GM12878 (cell line): ENCODE measurements around the gene PAFAH2. TPM values are rescaled to one million over a fixed set of nuclear protein-coding genes. Genes with fewer than 3 reads are reported as not detected.
A peak's percentile ranks its signal among the peaks of the same experiment; 100 is the strongest.

Source experiments
- BHLHE40 ChIP-seq, 2 experiments: fragments of 450-650 bp in 1 of 2; IDR thresholded peaks; 2 replicates each; pipeline ENCODE4 v1.6.1; 2011 to 2017; ENCODE audit warnings: low read depth in 2 of 2, borderline replicate concordance in 1 of 2, improper control_type of control experiment in 1 of 2, low read length in 1 of 2, mild to moderate bottlenecking in 1 of 2
- GATAD2B ChIP-seq: fragments of 450-650 bp; conservative IDR thresholded peaks from 2 replicates; pipeline ENCODE4 v1.6.1; 2017; ENCODE audit warnings: low read depth, mild to moderate bottlenecking, moderate library complexity
- MTA2 ChIP-seq: fragments of 450-650 bp; IDR thresholded peaks from 2 replicates; pipeline ENCODE4 v1.6.1; 2016; ENCODE audit warnings: low read depth, mild to moderate bottlenecking, moderate library complexity
- MYC ChIP-seq: IDR thresholded peaks from 2 replicates; pipeline ENCODE4 v1.6.1; 2011; ENCODE audit warnings: mild to moderate bottlenecking, low read length, moderate library complexity, inconsistent platforms; ENCODE audit not compliant: insufficient read depth, insufficient replicate concordance, insufficient read length, severe bottlenecking
- PAX5 ChIP-seq: IDR thresholded peaks from 2 replicates; pipeline ENCODE4 v1.6.1; 2011; ENCODE audit warnings: low read depth, low read length, borderline replicate concordance
- PML ChIP-seq: IDR thresholded peaks from 2 replicates; pipeline ENCODE4 v1.6.1; 2012; ENCODE audit warnings: low read length, inconsistent platforms
- RAD21 ChIP-seq: IDR thresholded peaks from 2 replicates; pipeline ENCODE4 v1.6.1; 2011; ENCODE audit warnings: mild to moderate bottlenecking, low read depth, low read length, moderate library complexity; ENCODE audit not compliant: insufficient read depth
- SMC3 ChIP-seq: IDR thresholded peaks from 2 replicates; pipeline ENCODE4 v1.6.1; 2011; ENCODE audit warnings: low read length, improper control_type of control experiment, borderline replicate concordance
- SUPT20H ChIP-seq: IDR thresholded peaks from 2 replicates; pipeline ENCODE4 v1.6.1; 2011; ENCODE audit warnings: low read depth, mild to moderate bottlenecking, low read length, moderate library complexity, borderline replicate concordance; ENCODE audit not compliant: control insufficient read depth
- ZNF217 ChIP-seq: fragments of 450-650 bp; IDR thresholded peaks from 2 replicates; pipeline ENCODE4 v1.6.1; 2017; ENCODE audit warnings: antibody characterized with exemption, mild to moderate bottlenecking
- ZNF384 ChIP-seq: IDR thresholded peaks from 2 replicates; pipeline ENCODE4 v1.6.1; 2012; ENCODE audit warnings: low read depth, mild to moderate bottlenecking, low read length, improper control_type of control experiment, borderline replicate concordance
- polyA plus RNA-seq, 11 experiments: library from polyadenylated mRNA; depleted of rRNA in 4 of 11; unstranded in 6 of 11; stranded (reverse) in 5 of 11; fragments of >200 nt; fragmentation: Nextera tagmentation in 4 of 11; fragmentation: Illumina TruSeq in 1 of 11; extraction: Ambion mirVana in 4 of 11; extraction: Trizol in 1 of 11; gene quantifications; 1 replicate in 1 of 11; 2 replicates in 10 of 11; pipeline versions ENCODE4 v1.2.1 to v1.2.3, GENCODE V29; 2011 to 2016; ENCODE audit warnings: inconsistent platforms in 2 of 11, missing spikeins in 2 of 11, low read depth in 1 of 11
- total RNA-seq, 4 experiments: library from RNA; depleted of rRNA in 3 of 4; stranded (reverse); fragments of >200 nt in 3 of 4; fragmentation: Illumina TruSeq in 1 of 4; extraction: Trizol in 1 of 4; gene quantifications; 2 replicates each; pipeline versions ENCODE4 v1.2.1 to v1.2.3, GENCODE V29; 2013 to 2021
- TF ChIP-seq, protein P1 (sequence below): IDR thresholded peaks from 2 replicates; pipeline ENCODE4 v1.6.1; 2012; ENCODE audit warnings: improper control_type of control experiment, low read depth, low read length; ENCODE audit not compliant: insufficient replicate concordance
- TF ChIP-seq, protein P2 (sequence below): fragments of 450-650 bp; formaldehyde crosslinking; IDR thresholded peaks from 2 replicates; pipeline ENCODE4 v1.4.0; 2020; ENCODE audit warnings: mild to moderate bottlenecking, moderate library complexity
- TF ChIP-seq, protein P3 (sequence below): IDR thresholded peaks from 2 replicates; pipeline ENCODE4 v1.6.1; 2011; ENCODE audit warnings: borderline replicate concordance, low read depth, mild to moderate bottlenecking, moderate library complexity, low read length; ENCODE audit not compliant: insufficient read depth, poor library complexity, severe bottlenecking

The PAFAH2 gene
- total and polyA plus RNA-seq, 10 of the 15 experiments (the other 5 are each of a cell fraction or from before 2014, with no cell fraction given): 3.0 to 9.5 (median 6.5) TPM

DNA sequence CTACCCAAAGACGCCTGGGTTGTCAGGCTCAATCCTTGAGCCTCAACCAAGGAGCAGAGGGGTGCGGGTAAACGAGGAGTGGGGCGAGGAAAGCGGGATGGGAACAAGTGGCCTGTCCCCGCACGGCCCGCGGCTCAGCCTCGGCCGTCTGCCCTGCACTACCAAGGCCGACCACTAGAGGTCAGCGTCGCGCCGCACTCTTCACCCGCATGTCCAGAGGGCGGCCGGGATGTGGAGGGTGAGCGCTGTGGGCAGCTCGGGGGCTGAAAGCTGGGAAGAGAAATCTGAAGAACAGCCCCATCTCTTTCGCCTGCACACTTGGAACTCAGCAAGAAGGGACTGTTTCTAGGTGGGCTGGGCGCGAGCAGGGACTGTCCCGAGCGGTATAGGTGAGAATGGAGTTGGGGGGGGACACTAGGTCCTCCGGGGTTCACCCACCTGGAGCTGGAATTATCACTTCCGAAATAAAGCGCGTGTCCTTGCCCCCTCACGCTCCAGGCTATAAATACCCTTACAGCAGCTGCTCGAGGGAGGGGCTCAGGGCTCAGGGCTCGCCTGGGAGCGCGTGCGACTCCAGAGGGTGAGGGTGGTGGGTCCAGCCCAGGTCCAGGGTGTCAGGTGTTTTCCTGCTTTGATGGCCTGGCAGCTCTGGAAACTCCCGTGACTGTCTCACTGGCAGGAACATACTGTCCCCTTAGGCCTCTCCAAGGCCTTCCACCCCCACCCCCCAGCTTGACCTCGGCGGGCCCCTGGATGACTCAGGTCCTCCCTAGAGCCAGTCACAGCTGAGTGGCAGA is 38.3 kb upstream of the PAFAH2 start (continued):
- TF ChIP-seq, protein P1, sequence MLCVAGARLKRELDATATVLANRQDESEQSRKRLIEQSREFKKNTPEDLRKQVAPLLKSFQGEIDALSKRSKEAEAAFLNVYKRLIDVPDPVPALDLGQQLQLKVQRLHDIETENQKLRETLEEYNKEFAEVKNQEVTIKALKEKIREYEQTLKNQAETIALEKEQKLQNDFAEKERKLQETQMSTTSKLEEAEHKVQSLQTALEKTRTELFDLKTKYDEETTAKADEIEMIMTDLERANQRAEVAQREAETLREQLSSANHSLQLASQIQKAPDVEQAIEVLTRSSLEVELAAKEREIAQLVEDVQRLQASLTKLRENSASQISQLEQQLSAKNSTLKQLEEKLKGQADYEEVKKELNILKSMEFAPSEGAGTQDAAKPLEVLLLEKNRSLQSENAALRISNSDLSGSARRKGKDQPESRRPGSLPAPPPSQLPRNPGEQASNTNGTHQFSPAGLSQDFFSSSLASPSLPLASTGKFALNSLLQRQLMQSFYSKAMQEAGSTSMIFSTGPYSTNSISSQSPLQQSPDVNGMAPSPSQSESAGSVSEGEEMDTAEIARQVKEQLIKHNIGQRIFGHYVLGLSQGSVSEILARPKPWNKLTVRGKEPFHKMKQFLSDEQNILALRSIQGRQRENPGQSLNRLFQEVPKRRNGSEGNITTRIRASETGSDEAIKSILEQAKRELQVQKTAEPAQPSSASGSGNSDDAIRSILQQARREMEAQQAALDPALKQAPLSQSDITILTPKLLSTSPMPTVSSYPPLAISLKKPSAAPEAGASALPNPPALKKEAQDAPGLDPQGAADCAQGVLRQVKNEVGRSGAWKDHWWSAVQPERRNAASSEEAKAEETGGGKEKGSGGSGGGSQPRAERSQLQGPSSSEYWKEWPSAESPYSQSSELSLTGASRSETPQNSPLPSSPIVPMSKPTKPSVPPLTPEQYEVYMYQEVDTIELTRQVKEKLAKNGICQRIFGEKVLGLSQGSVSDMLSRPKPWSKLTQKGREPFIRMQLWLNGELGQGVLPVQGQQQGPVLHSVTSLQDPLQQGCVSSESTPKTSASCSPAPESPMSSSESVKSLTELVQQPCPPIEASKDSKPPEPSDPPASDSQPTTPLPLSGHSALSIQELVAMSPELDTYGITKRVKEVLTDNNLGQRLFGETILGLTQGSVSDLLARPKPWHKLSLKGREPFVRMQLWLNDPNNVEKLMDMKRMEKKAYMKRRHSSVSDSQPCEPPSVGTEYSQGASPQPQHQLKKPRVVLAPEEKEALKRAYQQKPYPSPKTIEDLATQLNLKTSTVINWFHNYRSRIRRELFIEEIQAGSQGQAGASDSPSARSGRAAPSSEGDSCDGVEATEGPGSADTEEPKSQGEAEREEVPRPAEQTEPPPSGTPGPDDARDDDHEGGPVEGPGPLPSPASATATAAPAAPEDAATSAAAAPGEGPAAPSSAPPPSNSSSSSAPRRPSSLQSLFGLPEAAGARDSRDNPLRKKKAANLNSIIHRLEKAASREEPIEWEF: no peak
- TF ChIP-seq PAX5 (no peak), GATAD2B (no peak), MYC (no peak), PML (no peak), MTA2 (no peak), ZNF217 (no peak), BHLHE40 (IDR thresholded peaks at IDR 0.05; ENCODE audit: borderline replicate concordance in 1 of 2, low read depth in 2 of 2, low read length in 1 of 2) (0 out of 4 replicates have a peak, but pooled peaks of 1 of the 2 experiments have one; percentile 40), SUPT20H (no peak), RAD21 (peak; percentile 82), ZNF384 (no peak), SMC3 (peak; percentile 46; the same call in 1 of the 2 replicates)
- TF ChIP-seq, protein P2, sequence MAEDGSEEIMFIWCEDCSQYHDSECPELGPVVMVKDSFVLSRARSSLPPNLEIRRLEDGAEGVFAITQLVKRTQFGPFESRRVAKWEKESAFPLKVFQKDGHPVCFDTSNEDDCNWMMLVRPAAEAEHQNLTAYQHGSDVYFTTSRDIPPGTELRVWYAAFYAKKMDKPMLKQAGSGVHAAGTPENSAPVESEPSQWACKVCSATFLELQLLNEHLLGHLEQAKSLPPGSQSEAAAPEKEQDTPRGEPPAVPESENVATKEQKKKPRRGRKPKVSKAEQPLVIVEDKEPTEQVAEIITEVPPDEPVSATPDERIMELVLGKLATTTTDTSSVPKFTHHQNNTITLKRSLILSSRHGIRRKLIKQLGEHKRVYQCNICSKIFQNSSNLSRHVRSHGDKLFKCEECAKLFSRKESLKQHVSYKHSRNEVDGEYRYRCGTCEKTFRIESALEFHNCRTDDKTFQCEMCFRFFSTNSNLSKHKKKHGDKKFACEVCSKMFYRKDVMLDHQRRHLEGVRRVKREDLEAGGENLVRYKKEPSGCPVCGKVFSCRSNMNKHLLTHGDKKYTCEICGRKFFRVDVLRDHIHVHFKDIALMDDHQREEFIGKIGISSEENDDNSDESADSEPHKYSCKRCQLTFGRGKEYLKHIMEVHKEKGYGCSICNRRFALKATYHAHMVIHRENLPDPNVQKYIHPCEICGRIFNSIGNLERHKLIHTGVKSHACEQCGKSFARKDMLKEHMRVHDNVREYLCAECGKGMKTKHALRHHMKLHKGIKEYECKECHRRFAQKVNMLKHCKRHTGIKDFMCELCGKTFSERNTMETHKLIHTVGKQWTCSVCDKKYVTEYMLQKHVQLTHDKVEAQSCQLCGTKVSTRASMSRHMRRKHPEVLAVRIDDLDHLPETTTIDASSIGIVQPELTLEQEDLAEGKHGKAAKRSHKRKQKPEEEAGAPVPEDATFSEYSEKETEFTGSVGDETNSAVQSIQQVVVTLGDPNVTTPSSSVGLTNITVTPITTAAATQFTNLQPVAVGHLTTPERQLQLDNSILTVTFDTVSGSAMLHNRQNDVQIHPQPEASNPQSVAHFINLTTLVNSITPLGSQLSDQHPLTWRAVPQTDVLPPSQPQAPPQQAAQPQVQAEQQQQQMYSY: no peak
- TF ChIP-seq, protein P3, sequence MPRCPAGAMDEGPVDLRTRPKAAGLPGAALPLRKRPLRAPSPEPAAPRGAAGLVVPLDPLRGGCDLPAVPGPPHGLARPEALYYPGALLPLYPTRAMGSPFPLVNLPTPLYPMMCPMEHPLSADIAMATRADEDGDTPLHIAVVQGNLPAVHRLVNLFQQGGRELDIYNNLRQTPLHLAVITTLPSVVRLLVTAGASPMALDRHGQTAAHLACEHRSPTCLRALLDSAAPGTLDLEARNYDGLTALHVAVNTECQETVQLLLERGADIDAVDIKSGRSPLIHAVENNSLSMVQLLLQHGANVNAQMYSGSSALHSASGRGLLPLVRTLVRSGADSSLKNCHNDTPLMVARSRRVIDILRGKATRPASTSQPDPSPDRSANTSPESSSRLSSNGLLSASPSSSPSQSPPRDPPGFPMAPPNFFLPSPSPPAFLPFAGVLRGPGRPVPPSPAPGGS: no peak
